Measurements from ENCODE around the gene USP49.
"Not testable (repeated sequence)": the region's sequence is repeated elsewhere in the genome, so short reads cannot be mapped to it uniquely, and the experiment has no call there.

The USP49 gene

GRCh38 chr6:41821266-41821665, 73.9 kb downstream of the USP49 start:
- H3K27ac Mint-ChIP-seq, result peak overlapping the region in 1 of 3 experiments; percentile 20
- TF ChIP-seq CTCF (IDR thresholded peaks at IDR 0.05; ENCODE audit: unreplicated experiment in 3 of 3), result no peak
- H3K9me3 Mint-ChIP-seq, result no peaks in the 10 kb centered on the region
- H3K36me3 Mint-ChIP-seq (ENCODE audit: low read depth), result no peaks in the 10 kb centered on the region
- H3K27me3 Mint-ChIP-seq (ENCODE audit: low read depth), result no peaks in the 10 kb centered on the region
- H3K4me3 Mint-ChIP-seq, result no peak overlapping the region
- no peaks in the 10 kb centered on the region for H3K4me1 Mint-ChIP-seq

GRCh38 chr6:41818271-41819054, 76.7 kb downstream of the USP49 start:
- no peaks in the 10 kb centered on the region for H3K4me1 Mint-ChIP-seq
- H3K27me3 Mint-ChIP-seq (ENCODE audit: low read depth), result no peaks in the 10 kb centered on the region
- H3K9me3 Mint-ChIP-seq, result no peaks in the 10 kb centered on the region
- no peaks in the 10 kb centered on the region for H3K36me3 Mint-ChIP-seq (ENCODE audit: low read depth)
- H3K27ac Mint-ChIP-seq, result no peak overlapping the region
- TF ChIP-seq CTCF (IDR thresholded peaks at IDR 0.05; ENCODE audit: unreplicated experiment in 3 of 3), result no peak
- no peak overlapping the region for H3K4me3 Mint-ChIP-seq

GRCh38 chr6:41815587-41815986, 79.6 kb downstream of the USP49 start:
- no peak overlapping the region for H3K27ac Mint-ChIP-seq
- H3K9me3 Mint-ChIP-seq, result no peaks in the 10 kb centered on the region
- H3K4me1 Mint-ChIP-seq, result no peaks in the 10 kb centered on the region

GRCh38 chr6:41814629-41815028, 80.5 kb downstream of the USP49 start:
- Mint-ChIP-seq H3K27ac (no peak overlapping the region), H3K27me3 (ENCODE audit: low read depth) (no peaks in the 10 kb centered on the region), H3K36me3 (ENCODE audit: low read depth) (no peaks in the 10 kb centered on the region), H3K9me3 (no peaks in the 10 kb centered on the region), H3K4me1 (no peaks in the 10 kb centered on the region), H3K4me3 (no peak overlapping the region)
- no peak for TF ChIP-seq CTCF (IDR thresholded peaks at IDR 0.05; ENCODE audit: unreplicated experiment in 3 of 3)

More at GRCh38 chr6:41815587-41815986, 79.6 kb downstream of the USP49 start:
- no peak for TF ChIP-seq CTCF (IDR thresholded peaks at IDR 0.05; ENCODE audit: unreplicated experiment in 3 of 3)
- no peaks in the 10 kb centered on the region for H3K36me3 Mint-ChIP-seq (ENCODE audit: low read depth)
- H3K4me3 Mint-ChIP-seq, result no peak overlapping the region
- no peaks in the 10 kb centered on the region for H3K27me3 Mint-ChIP-seq (ENCODE audit: low read depth)

GRCh38 chr6:41813956-41814355, 81.2 kb downstream of the USP49 start:
- H3K27me3 Mint-ChIP-seq (ENCODE audit: low read depth), result no peaks in the 10 kb centered on the region
- no peak for TF ChIP-seq CTCF (IDR thresholded peaks at IDR 0.05; ENCODE audit: unreplicated experiment in 3 of 3)
- H3K36me3 Mint-ChIP-seq (ENCODE audit: low read depth), result no peaks in the 10 kb centered on the region
- no peak overlapping the region for H3K4me3 Mint-ChIP-seq
- H3K27ac Mint-ChIP-seq, result no peak overlapping the region
- no peaks in the 10 kb centered on the region for H3K9me3 Mint-ChIP-seq
- H3K4me1 Mint-ChIP-seq, result no peaks in the 10 kb centered on the region

GRCh38 chr6:41813469-41813868, 81.7 kb downstream of the USP49 start:
- Mint-ChIP-seq H3K9me3 (no peaks in the 10 kb centered on the region), H3K27me3 (ENCODE audit: low read depth) (no peaks in the 10 kb centered on the region), H3K4me3 (no peak overlapping the region), H3K4me1 (no peaks in the 10 kb centered on the region), H3K27ac (no peak overlapping the region), H3K36me3 (ENCODE audit: low read depth) (no peaks in the 10 kb centered on the region)
- no peak for TF ChIP-seq CTCF (IDR thresholded peaks at IDR 0.05; ENCODE audit: unreplicated experiment in 3 of 3)

GRCh38 chr6:41811946-41812345, 83.2 kb downstream of the USP49 start:
- H3K9me3 Mint-ChIP-seq; H3K4me1 Mint-ChIP-seq; H3K36me3 Mint-ChIP-seq (ENCODE audit: low read depth); H3K27me3 Mint-ChIP-seq (ENCODE audit: low read depth); H3K4me3 Mint-ChIP-seq; H3K27ac Mint-ChIP-seq: not testable (repeated sequence)

Data from nephron (organoid).